Measurements from ENCODE around the gene NUDT16L1.

NUDT16L1 gene

DNA sequence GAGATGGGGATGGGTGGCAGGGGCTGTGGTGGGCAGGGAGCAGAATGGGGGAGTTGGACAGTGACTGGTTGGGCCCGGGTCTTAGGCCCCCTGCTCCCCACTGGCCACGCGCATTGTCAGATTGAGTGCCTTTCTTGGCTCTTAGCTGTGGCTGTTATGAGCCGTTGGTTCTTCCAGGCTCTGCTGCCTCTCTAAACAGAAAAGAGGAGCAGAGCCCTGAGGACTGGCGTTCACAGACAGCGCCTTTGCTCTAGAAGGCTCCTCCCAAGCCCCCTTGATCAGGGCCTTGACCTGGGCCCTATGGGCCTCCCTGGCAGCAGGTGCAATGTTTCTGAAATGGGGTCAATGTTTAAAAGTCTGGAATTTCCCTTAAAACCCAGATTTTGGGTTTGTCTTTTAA lies 14.8 kb upstream of the NUDT16L1 start:
- in situ Hi-C loops (cut with HindIII; ENCODE audit: low sequenced_read_pairs): no loop called here
- no peak for TF ChIP-seq CTCF (IDR thresholded peaks at IDR 0.05; ENCODE audit: low read depth, low read length, missing control alignments)
- no peak for DNase-seq (ENCODE audit: low read depth)
- no peak overlapping the region for H3K4me3 ChIP-seq (ENCODE audit: low read depth, low read length)

GRCh38 chr16:4679156-4679849 lies 14.1 kb upstream of the NUDT16L1 start:
- in situ Hi-C loops (cut with HindIII; ENCODE audit: low sequenced_read_pairs): no loop called here
- no peak for DNase-seq (ENCODE audit: low read depth)
- TF ChIP-seq CTCF (IDR thresholded peaks at IDR 0.05; ENCODE audit: low read depth, low read length, missing control alignments): no peak
- H3K4me3 ChIP-seq (ENCODE audit: low read depth, low read length): no peak overlapping the region

DNA sequence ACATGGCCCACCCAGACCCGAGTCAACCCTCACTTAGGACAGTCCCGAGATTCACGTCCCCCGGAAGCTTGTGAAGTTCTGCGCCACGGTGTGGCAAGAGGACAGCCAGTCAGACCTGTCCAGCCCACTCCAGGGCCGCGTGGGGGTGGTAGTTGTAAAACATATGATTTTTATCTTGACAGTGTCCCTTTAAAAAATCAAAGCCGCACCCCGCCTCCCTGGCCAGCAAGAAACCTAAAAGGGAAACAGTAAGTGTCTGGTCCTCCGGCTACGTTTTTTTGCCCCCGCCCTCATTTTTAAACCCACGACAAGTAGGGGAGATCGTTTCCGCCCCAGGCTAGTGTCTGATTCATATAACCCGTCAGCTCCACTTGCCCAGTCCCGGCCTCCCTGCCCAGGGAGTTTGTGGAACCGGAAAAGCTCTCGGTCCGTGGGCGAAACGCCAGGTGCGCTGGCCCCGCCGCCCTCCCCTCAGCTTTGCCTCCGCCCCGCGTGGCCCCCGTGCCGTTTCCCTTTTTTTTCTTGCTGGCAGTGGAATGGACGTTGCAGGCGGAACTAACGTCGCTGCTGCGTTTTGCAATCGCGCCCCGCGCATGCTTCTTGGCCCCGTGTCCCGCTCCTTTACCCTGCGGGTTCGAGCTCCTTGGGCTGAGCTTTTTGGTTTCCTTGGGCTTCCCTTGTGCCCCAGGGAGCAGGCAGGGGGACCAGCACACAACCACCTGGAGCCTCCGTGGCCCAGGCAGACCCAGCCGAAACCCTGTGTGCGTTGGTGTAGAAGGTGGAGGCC lies 13.3 kb upstream of the NUDT16L1 start:
- no peak for DNase-seq (ENCODE audit: low read depth)
- in situ Hi-C loops (cut with HindIII; ENCODE audit: low sequenced_read_pairs): no loop called here
- TF ChIP-seq CTCF (IDR thresholded peaks at IDR 0.05; ENCODE audit: low read depth, low read length, missing control alignments): no peak
- H3K4me3 ChIP-seq (ENCODE audit: low read depth, low read length): no peak overlapping the region

DNA sequence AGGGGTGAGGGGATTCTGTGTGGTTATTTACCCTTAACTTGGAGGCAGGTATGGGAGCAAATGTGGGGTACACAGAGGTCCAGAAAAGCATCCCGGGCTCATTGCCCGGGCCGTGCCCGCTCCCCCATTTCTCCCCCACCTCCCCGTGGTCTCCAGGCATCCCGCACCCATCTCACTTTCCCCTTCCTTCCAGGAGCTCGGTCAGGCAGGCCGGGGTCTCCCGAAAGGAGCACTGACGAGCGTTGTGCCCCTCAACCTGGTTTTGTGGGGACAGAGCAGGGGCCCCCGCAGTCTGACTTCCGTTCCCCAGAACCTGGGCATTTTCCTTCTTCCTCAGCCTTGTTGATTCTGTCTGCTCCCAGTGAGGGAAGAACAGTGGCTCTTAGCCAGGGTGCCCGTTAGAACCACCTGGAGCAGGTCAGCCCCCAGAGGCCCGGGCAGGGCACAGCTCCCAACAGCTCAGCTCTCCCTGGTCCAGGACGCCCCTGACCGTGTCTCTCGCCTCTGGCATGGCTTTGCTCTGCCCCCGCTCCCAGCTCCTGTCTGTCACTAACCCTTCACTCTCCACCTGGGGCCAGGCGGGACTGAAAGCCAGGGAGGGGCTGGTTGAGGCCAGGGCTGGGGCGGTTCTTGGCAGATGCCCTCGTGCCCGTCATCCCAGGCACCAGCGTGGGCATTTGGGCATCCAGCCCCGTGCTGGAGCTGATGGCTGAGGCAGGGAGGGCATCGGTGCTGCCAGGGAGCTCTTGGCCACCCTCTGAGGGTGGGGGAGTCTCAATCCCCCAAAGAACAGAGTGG lies 12.5 kb upstream of the NUDT16L1 start:
- in situ Hi-C loops (cut with HindIII; ENCODE audit: low sequenced_read_pairs): no loop called here
- H3K4me3 ChIP-seq (ENCODE audit: low read depth, low read length): no peak overlapping the region
- DNase-seq (ENCODE audit: low read depth): no peak

GRCh38 chr16:4681471-4682083 lies 11.8 kb upstream of the NUDT16L1 start:
- no peak for DNase-seq (ENCODE audit: low read depth)
- no peak overlapping the region for H3K4me3 ChIP-seq (ENCODE audit: low read depth, low read length)
- in situ Hi-C loops (cut with HindIII; ENCODE audit: low sequenced_read_pairs): no loop called here
- TF ChIP-seq CTCF (IDR thresholded peaks at IDR 0.05; ENCODE audit: low read depth, low read length, missing control alignments): no peak

More for the DNA sequence above, 12.5 kb upstream of the NUDT16L1 start:
- TF ChIP-seq CTCF (IDR thresholded peaks at IDR 0.05; ENCODE audit: low read depth, low read length, missing control alignments): no peak

DNA sequence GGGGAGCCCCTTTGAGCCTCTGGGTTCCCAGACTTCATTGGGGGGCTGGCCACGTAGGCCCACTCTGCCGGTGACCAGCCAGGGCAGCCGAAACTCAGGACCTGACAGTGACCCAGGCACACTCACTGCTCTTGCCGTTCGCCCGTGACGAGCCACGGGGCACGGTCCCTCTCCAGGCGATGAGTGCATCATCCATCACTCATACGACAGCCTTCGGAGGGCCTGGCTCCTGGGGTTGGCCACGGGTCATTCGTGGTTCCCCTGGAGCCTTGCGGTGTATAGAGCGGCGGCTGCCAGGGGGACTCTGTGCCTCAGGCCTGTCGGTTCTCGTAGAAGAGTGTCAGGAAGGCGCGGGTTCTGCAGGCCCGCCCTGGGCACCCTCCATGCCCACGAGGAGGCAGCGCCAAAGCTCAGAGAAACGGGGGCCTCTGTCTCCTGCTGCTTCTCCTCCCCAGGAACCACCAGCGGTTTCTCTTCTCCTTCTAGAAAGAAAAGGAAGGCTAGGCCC lies 11.2 kb upstream of the NUDT16L1 start:
- in situ Hi-C loops (cut with HindIII; ENCODE audit: low sequenced_read_pairs): no loop called here
- TF ChIP-seq CTCF (IDR thresholded peaks at IDR 0.05; ENCODE audit: low read depth, low read length, missing control alignments): no peak
- H3K4me3 ChIP-seq (ENCODE audit: low read depth, low read length): no peak overlapping the region
- DNase-seq (ENCODE audit: low read depth): no peak

Data from astrocyte of the cerebellum (primary cell).